CD4-positive, alpha-beta T cell (primary cell): Measurements from ENCODE around the gene TNS1. TPM values are rescaled to one million over a fixed set of nuclear protein-coding genes. Genes with fewer than 3 reads are reported as not detected.

Experiments used
- ATAC-seq: fragments of 200-7000 bp; cut with Tn5 transposase; one replicate; pipeline ENCODE4 v1.10.0; 2022; ENCODE audit warnings: mild to moderate bottlenecking; ENCODE audit not compliant: poor library complexity
- CTCF ChIA-PET: fragments of 350-600 bp; sonication (Branson Sonifier 250); formaldehyde crosslinking; loops from one replicate; lab custom pipeline; 2021; ENCODE audit warnings: antibody characterized with exemption, inconsistent platforms; lab: Charles Lee
- POLR2A ChIA-PET: fragments of 350-600 bp; sonication (Branson Sonifier 250); formaldehyde crosslinking; loops from one replicate; lab custom pipeline; 2021; ENCODE audit warnings: antibody characterized with exemption, inconsistent platforms; lab: Charles Lee
- DNase-seq, 14 experiments: peaks; one replicate each; pipeline ENCODE4 v3.0.0-alpha.2; 2013 to 2020; ENCODE audit warnings: mixed read lengths in 2 of 14
- H3K27ac ChIP-seq, 2 donors: one replicate each; pipeline versions ENCODE4 v1.5.1 to v1.7.0; 2013; ENCODE audit warnings: low read length in 2 of 2, low read depth in 1 of 2, mild to moderate bottlenecking in 1 of 2
- H3K27me3 ChIP-seq, 2 experiments: 1 replicate in 1 of 2; 2 replicates in 1 of 2; pipeline versions ENCODE4 v1.6.1 to v1.7.0; 2013; ENCODE audit warnings: low read length in 2 of 2, control low read depth in 1 of 2, mild to moderate bottlenecking in 1 of 2, moderate library complexity in 1 of 2; ENCODE audit not compliant: insufficient read depth in 2 of 2, control insufficient read depth in 1 of 2
- H3K36me3 ChIP-seq: one replicate; pipeline ENCODE4 v1.6.1; 2013; ENCODE audit warnings: low read length, control low read depth; ENCODE audit not compliant: insufficient read depth
- H3K4me1 ChIP-seq: one replicate; pipeline ENCODE4 v1.6.1; 2013; ENCODE audit warnings: low read length, control low read depth; ENCODE audit not compliant: insufficient read depth
- H3K4me3 ChIP-seq: one replicate; pipeline ENCODE4 v1.5.1; 2013; ENCODE audit warnings: mild to moderate bottlenecking, low read length, moderate library complexity
- H3K9me3 ChIP-seq, 2 experiments: 1 replicate in 1 of 2; 2 replicates in 1 of 2; pipeline versions ENCODE4 v1.6.1 to v1.7.0; 2013; ENCODE audit warnings: low read length in 2 of 2, mild to moderate bottlenecking in 2 of 2, control low read depth in 1 of 2, moderate library complexity in 1 of 2; ENCODE audit not compliant: control insufficient read depth in 1 of 2, insufficient read depth in 1 of 2
- H3K27ac Mint-ChIP-seq: one replicate; pipeline ENCODE4 v1.8.0; 2020; ENCODE audit warnings: mixed read lengths
- H3K27me3 Mint-ChIP-seq: one replicate; pipeline ENCODE4 v1.8.0; 2021; ENCODE audit warnings: mixed read lengths
- H3K36me3 Mint-ChIP-seq: one replicate; pipeline ENCODE4 v1.8.0; 2021; ENCODE audit warnings: low read depth, mixed read lengths
- H3K4me1 Mint-ChIP-seq: one replicate; pipeline ENCODE4 v1.8.0; 2021; ENCODE audit warnings: low read depth, mixed read lengths
- H3K4me3 Mint-ChIP-seq: one replicate; pipeline ENCODE4 v1.8.0; 2020; ENCODE audit warnings: mild to moderate bottlenecking, mixed read lengths
- H3K9me3 Mint-ChIP-seq: one replicate; pipeline ENCODE4 v1.8.0; 2020; ENCODE audit warnings: mixed read lengths
- intact Hi-C, 2 experiments: fragments of 100-400 bp; cut with DNase I in 1 of 2; cut with micrococcal nuclease in 1 of 2; formaldehyde crosslinking; loops; one replicate each; pipeline versions ENCODE4 v1.15.1 to v1.9.0; 2023 to 2025; cut with DNase I, micrococcal nuclease
- total RNA-seq, 174 experiments: library from RNA in 2 of 174; stranded (reverse) in 2 of 174; gene quantifications; one replicate each; pipeline ENCODE4 v1.2.3 and lab custom pipeline; 2021 to 2026
- TF ChIP-seq, protein P1 (sequence below): fragments of 200-600 bp; IDR thresholded peaks from one replicate; pipeline ENCODE4 v1.8.0; 2022; ENCODE audit warnings: antibody characterized with exemption, mild to moderate bottlenecking

TNS1 gene
- total RNA-seq, 2 experiments from 2014 or later = 0.25 to 0.34 TPM

GRCh38 chr2:217954469-217954868 is 48.3 kb downstream of the TNS1 start:
- DNase-seq (no peak), ATAC-seq (no peak)
- ChIA-PET POLR2A (no interaction called here), CTCF (no interaction called here)
- H3K27ac Mint-ChIP-seq = no peak overlapping the region
- H3K27ac ChIP-seq = no peak overlapping the region
- H3K4me3 ChIP-seq = no peak overlapping the region
- H3K27me3 Mint-ChIP-seq = peaks cover 5% of the 10 kb centered on the region
- no peaks in the 10 kb centered on the region for H3K36me3 ChIP-seq
- intact Hi-C loops = no loop called here
- no peaks in the 10 kb centered on the region for H3K9me3 Mint-ChIP-seq
- no peaks in the 10 kb centered on the region for H3K36me3 Mint-ChIP-seq
- H3K4me1 ChIP-seq = no peaks in the 10 kb centered on the region
- H3K4me1 Mint-ChIP-seq = no peaks in the 10 kb centered on the region
- TF ChIP-seq, protein P1, sequence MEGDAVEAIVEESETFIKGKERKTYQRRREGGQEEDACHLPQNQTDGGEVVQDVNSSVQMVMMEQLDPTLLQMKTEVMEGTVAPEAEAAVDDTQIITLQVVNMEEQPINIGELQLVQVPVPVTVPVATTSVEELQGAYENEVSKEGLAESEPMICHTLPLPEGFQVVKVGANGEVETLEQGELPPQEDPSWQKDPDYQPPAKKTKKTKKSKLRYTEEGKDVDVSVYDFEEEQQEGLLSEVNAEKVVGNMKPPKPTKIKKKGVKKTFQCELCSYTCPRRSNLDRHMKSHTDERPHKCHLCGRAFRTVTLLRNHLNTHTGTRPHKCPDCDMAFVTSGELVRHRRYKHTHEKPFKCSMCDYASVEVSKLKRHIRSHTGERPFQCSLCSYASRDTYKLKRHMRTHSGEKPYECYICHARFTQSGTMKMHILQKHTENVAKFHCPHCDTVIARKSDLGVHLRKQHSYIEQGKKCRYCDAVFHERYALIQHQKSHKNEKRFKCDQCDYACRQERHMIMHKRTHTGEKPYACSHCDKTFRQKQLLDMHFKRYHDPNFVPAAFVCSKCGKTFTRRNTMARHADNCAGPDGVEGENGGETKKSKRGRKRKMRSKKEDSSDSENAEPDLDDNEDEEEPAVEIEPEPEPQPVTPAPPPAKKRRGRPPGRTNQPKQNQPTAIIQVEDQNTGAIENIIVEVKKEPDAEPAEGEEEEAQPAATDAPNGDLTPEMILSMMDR = no peak
- H3K27me3 ChIP-seq = peaks cover 3 to 5% of the 10 kb centered on the region in 2 experiments
- no peak overlapping the region for H3K4me3 Mint-ChIP-seq
- H3K9me3 ChIP-seq = no peaks in the 10 kb centered on the region

DNA sequence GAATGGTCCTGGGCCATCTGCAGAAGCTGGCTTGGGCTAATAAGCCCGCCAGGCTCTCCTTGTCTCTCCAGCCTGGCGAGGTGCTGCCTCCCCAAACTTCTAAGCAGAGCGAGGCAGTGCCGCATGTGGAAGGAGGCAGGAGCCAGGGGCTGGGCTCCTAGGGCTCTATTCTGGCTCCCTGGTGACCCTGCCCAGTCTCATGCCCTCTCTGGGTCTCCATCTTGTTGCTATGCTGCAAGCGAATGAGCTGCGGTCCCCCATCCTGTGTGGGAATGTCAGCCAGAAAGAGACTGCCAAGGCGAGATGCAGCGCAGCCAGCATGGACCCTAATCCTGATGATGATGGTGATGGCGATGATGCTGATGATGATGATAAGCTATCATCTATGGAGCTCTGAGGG is 48.7 kb downstream of the TNS1 start:
- Mint-ChIP-seq H3K9me3 (no peaks in the 10 kb centered on the region), H3K27me3 (peaks cover 5% of the 10 kb centered on the region), H3K27ac (no peak overlapping the region), H3K36me3 (no peaks in the 10 kb centered on the region), H3K4me3 (no peak overlapping the region), H3K4me1 (no peaks in the 10 kb centered on the region)
- H3K9me3 ChIP-seq = no peaks in the 10 kb centered on the region
- DNase-seq (no peak), ATAC-seq (no peak)
- H3K36me3 ChIP-seq = no peaks in the 10 kb centered on the region
- no peak overlapping the region for H3K4me3 ChIP-seq
- POLR2A ChIA-PET = no interaction called here
- intact Hi-C loops = no loop called here
- TF ChIP-seq, protein P1 = no peak
- no peak overlapping the region for H3K27ac ChIP-seq
- H3K27me3 ChIP-seq = peaks cover 3 to 5% of the 10 kb centered on the region in 2 experiments
- no peaks in the 10 kb centered on the region for H3K4me1 ChIP-seq
- CTCF ChIA-PET = no interaction called here

DNA sequence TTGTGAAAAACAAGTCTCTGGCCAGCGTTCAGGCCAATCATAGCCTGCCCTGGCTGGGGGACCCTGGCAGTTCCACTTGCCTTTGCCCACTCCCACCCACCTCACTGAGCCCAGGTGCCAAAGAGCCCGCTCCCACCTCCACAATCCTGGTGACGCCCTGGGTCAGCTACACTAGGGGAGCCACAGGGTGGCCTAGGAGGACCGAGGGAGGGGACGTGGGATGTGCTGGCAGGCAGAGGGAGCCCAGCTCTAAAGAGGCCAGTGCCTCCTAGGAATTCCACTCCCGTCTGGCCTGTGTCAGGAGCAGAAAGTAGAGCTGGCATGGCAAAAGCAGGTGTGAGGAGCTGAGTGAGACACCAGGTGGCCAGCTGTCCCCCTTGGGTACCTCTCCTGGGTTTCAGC is 49.3 kb downstream of the TNS1 start:
- no peak for DNase-seq
- Histone ChIP-seq H3K27ac (no peak overlapping the region), H3K9me3 (no peaks in the 10 kb centered on the region), H3K36me3 (no peaks in the 10 kb centered on the region), H3K27me3 (peaks cover 3 to 5% of the 10 kb centered on the region in 2 experiments), H3K4me1 (no peaks in the 10 kb centered on the region), H3K4me3 (no peak overlapping the region)
- Mint-ChIP-seq H3K27ac (no peak overlapping the region), H3K4me1 (no peaks in the 10 kb centered on the region), H3K4me3 (no peak overlapping the region), H3K36me3 (no peaks in the 10 kb centered on the region), H3K9me3 (no peaks in the 10 kb centered on the region), H3K27me3 (peaks cover 5% of the 10 kb centered on the region)
- intact Hi-C loops = no loop called here
- CTCF ChIA-PET = no interaction called here
- POLR2A ChIA-PET = no interaction called here
- ATAC-seq = no peak
- TF ChIP-seq, protein P1 = no peak
